GM18858 (cell line): Measurements from ENCODE around the gene TUB.

Experiments used
- ATAC-seq: cut with Tn5 transposase; IDR thresholded peaks from one replicate; pipeline ENCODE4 v1.9.1; 2021; ENCODE audit not compliant: unreplicated experiment

TUB gene

GRCh38 chr11:8067929-8068575 lies 13.0 kb upstream of the TUB start:
- no peak for ATAC-seq

GRCh38 chr11:8068605-8069221 lies 12.3 kb upstream of the TUB start:
- ATAC-seq = no peak

- no peak for ATAC-seq
Measured at GRCh38 chr11:8069771-8070170, 11.2 kb upstream of the TUB start.

- ATAC-seq = no peak
Measured at GRCh38 chr11:8070417-8071115, 10.4 kb upstream of the TUB start.

- ATAC-seq = no peak
Measured at GRCh38 chr11:8071616-8072581, 9.1 kb upstream of the TUB start.

- no peak for ATAC-seq
Measured at GRCh38 chr11:8075119-8075726, 5.8 kb upstream of the TUB start.

GRCh38 chr11:8079111-8079675 lies 1.8 kb upstream of the TUB start:
- ATAC-seq = no peak

GRCh38 chr11:8080069-8080670 lies 841 bp upstream of the TUB start:
- ATAC-seq = no peak

- ATAC-seq = no peak
Measured at GRCh38 chr11:8081591-8082250, 710 bp downstream of the TUB start.

GRCh38 chr11:8082391-8083087 lies 1.5 kb downstream of the TUB start:
- ATAC-seq = no peak

- no peak for ATAC-seq
Measured at GRCh38 chr11:8083088-8083395, 2.0 kb downstream of the TUB start.

GRCh38 chr11:8083871-8084281 lies 2.9 kb downstream of the TUB start:
- ATAC-seq = no peak

- ATAC-seq = no peak
Measured at GRCh38 chr11:8084352-8084751, 3.3 kb downstream of the TUB start.

GRCh38 chr11:8085011-8085645 lies 4.1 kb downstream of the TUB start:
- ATAC-seq = no peak

- no peak for ATAC-seq
Measured at GRCh38 chr11:8086001-8086479, 5.0 kb downstream of the TUB start.

GRCh38 chr11:8086571-8086970 lies 5.6 kb downstream of the TUB start:
- ATAC-seq = no peak

GRCh38 chr11:8087185-8087584 lies 6.2 kb downstream of the TUB start:
- no peak for ATAC-seq

GRCh38 chr11:8087756-8088155 lies 6.7 kb downstream of the TUB start:
- ATAC-seq = no peak
